ENCODE data around the gene POU6F2. TPM values are rescaled to one million over a fixed set of nuclear protein-coding genes. Genes with fewer than 3 reads are reported as not detected.

Gene POU6F2
- total and polyA plus RNA-seq, 4 donors, result 0.38 to 1.9 (median 1.5) TPM; not detected in 1

DNA sequence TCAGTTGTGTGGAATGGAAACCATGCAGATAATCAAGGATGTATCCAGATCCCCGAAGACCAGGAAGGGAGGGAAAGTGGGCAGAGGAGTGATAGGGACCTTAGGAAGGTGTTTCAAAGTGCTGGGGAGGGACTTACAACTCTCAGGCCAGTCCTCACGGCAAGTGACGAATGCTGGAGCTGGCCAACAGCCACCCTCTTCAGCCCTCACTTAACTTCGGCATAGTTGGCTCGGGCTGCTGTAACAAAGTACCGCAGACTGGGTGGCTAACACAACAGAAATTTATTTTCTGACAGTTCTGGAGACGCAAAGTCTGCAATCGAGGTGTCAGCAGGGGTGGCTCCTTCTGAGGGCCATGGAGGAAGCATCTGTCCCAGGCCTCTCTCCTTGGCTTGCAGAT lies 322.6 kb downstream of the POU6F2 start:
- DNase-seq (peak in 1 of 2 donors; percentile 82), ATAC-seq (ENCODE audit: low FRiP score) (no peak)
- H3K9me3 ChIP-seq (ENCODE audit: control insufficient read depth, low read length), result no peaks in the 10 kb centered on the region
- WGBS, 2 donors, result 11 to 13% methylated on average over 8 of the region's 8 CpGs
- peak overlapping the region in 1 of 2 donors; percentile 54 for H3K27ac ChIP-seq (ENCODE audit: low read depth in 1 of 2, low read length in 2 of 2)
- intact Hi-C loops (cut with DNase I), result no loop called here
- peaks cover 0 to 5% of the 10 kb centered on the region in 2 donors for H3K4me1 ChIP-seq (ENCODE audit: control insufficient read depth in 1 of 2, insufficient read depth in 2 of 2, low read length in 2 of 2)
- H3K4me3 ChIP-seq (ENCODE audit: low read length in 2 of 2), result no peak overlapping the region
- H3K36me3 ChIP-seq (ENCODE audit: control insufficient read depth in 1 of 2, insufficient read depth in 2 of 2, low read length in 1 of 2), result no peaks in the 10 kb centered on the region
- no peaks in the 10 kb centered on the region for H3K27me3 ChIP-seq (ENCODE audit: control insufficient read depth in 1 of 2, insufficient read depth in 2 of 2, low read length in 1 of 2)

DNA sequence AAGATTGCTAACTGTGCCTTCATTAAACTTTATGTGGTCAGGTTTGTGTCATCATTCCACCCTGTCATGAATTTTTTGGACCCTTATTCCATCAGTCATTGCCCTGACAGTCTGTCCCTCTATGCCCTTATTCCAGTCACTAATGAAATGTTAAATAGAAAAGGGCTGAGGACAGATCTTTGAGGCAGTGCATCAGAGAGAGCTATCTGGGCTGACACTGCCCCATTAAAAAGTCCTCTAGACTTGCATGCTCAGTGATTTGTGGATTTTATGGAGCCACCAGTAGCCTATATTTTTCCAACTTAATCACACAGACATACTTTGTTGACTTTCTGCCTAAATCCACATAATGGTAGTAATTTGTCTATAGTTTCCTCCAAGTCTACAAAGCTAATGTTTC lies 323.8 kb downstream of the POU6F2 start:
- Histone ChIP-seq H3K4me3 (ENCODE audit: low read length in 2 of 2) (no peak overlapping the region), H3K27me3 (ENCODE audit: control insufficient read depth in 1 of 2, insufficient read depth in 2 of 2, low read length in 1 of 2) (no peaks in the 10 kb centered on the region), H3K9me3 (ENCODE audit: control insufficient read depth, low read length) (no peaks in the 10 kb centered on the region), H3K36me3 (ENCODE audit: control insufficient read depth in 1 of 2, insufficient read depth in 2 of 2, low read length in 1 of 2) (no peaks in the 10 kb centered on the region), H3K4me1 (ENCODE audit: control insufficient read depth in 1 of 2, insufficient read depth in 2 of 2, low read length in 2 of 2) (peaks cover 0 to 5% of the 10 kb centered on the region in 2 donors), H3K27ac (ENCODE audit: low read depth in 1 of 2, low read length in 2 of 2) (no peak overlapping the region)
- ATAC-seq (ENCODE audit: low FRiP score), result no peak
- no peak for DNase-seq
- intact Hi-C loops (cut with DNase I), result no loop called here

DNA sequence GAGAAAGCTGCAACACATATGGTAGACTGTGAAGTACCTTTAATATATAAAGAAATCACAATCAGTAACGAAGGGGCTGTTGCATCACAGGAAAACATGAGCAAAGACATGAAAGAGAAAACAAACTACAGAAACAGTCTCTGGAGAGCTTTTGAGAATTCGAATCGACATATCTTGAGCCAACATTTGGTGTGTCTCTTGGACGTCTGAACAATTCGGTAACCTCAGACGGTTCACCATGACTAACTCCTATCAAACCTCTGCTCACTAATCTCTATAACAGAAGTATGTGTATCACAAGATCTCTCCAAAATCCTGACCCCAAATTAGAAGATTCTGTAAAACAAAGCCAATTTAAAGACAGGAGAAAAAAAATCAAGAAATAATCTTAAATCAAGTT lies 326.5 kb downstream of the POU6F2 start:
- DNase-seq, result no peak
- WGBS, 2 donors, result 32 to 43% methylated on average over 6 of the region's 6 CpGs
- no peaks in the 10 kb centered on the region for H3K36me3 ChIP-seq (ENCODE audit: control insufficient read depth in 1 of 2, insufficient read depth in 2 of 2, low read length in 1 of 2)

DNA sequence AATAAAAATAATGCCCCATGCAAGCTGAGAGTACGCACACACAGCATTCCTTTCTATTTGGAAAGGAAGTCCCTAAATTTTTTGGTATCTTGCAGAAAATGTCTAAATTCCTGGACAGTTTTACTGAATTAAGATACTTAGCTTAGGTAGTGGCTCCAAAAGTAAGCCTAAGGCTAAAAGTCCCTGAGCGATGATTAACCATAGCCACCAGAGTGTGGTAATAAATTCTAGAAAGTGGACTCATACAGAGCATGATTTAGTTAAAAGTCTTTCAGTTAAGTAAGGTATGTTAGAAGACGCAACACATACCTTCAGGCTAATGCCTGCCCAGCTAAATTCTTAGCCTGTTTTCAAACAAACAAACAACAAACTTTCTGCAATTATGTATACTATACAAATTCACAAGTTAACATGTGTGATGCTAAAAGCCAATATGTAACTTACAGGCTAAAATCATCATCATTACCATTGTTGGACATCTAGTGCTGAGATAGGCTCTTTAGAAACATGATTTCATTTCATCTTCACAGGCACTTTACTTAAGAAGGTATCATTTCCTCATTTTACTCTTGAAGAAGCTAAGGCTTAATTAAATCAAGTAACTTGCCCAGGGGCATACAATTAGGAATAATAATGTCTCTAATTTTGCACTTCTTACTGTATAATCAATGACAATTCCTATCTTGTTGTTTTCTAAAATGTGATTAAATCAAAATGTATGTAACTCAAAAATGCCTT lies 327.1 kb downstream of the POU6F2 start:
- WGBS, 2 donors, result 61 to 72% methylated on average over 3 of the region's 3 CpGs
- H3K4me3 ChIP-seq (ENCODE audit: low read length in 2 of 2), result no peak overlapping the region
- no peaks in the 10 kb centered on the region for H3K36me3 ChIP-seq (ENCODE audit: control insufficient read depth in 1 of 2, insufficient read depth in 2 of 2, low read length in 1 of 2)
- H3K9me3 ChIP-seq (ENCODE audit: control insufficient read depth, low read length), result no peaks in the 10 kb centered on the region
- no peaks in the 10 kb centered on the region for H3K27me3 ChIP-seq (ENCODE audit: control insufficient read depth in 1 of 2, insufficient read depth in 2 of 2, low read length in 1 of 2)
- no peak for DNase-seq
- intact Hi-C loops (cut with DNase I), result no loop called here
- no peak for ATAC-seq (ENCODE audit: low FRiP score)
- H3K4me1 ChIP-seq (ENCODE audit: control insufficient read depth in 1 of 2, insufficient read depth in 2 of 2, low read length in 2 of 2), result peaks cover 0 to 5% of the 10 kb centered on the region in 2 donors
- no peak overlapping the region for H3K27ac ChIP-seq (ENCODE audit: low read depth in 1 of 2, low read length in 2 of 2)

More for the DNA sequence above, 326.5 kb downstream of the POU6F2 start:
- Histone ChIP-seq H3K27me3 (ENCODE audit: control insufficient read depth in 1 of 2, insufficient read depth in 2 of 2, low read length in 1 of 2) (no peaks in the 10 kb centered on the region), H3K4me3 (ENCODE audit: low read length in 2 of 2) (no peak overlapping the region), H3K4me1 (ENCODE audit: control insufficient read depth in 1 of 2, insufficient read depth in 2 of 2, low read length in 2 of 2) (peaks cover 0 to 5% of the 10 kb centered on the region in 2 donors), H3K27ac (ENCODE audit: low read depth in 1 of 2, low read length in 2 of 2) (no peak overlapping the region), H3K9me3 (ENCODE audit: control insufficient read depth, low read length) (no peaks in the 10 kb centered on the region)
- ATAC-seq (ENCODE audit: low FRiP score), result no peak
- intact Hi-C loops (cut with DNase I), result no loop called here

DNA sequence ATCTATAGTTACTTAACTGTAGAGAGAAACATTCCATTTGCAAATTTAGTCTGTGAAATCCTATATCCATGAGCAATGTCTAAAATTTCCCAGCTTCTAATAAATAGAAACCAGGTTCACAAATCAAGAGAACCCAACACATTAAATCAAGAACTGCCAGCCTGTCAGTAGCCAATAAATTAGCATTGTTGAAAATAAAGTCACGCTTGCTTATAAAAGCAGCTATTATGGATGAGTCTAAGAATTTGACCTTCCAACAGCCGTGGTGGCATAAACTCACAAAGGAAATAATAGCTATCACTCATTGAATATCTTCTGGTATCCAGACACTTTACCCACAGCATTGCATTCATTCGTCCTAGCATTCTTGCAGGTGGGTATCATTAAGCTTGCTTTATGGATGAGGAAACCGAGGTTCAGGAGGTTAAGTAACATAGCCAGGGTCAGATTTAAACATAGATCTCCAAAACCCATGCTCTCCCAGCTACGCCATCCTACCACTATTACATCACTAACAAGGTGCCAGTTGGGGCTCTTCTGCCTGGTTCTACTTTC lies 328.4 kb downstream of the POU6F2 start:
- ATAC-seq (ENCODE audit: low FRiP score), result no peak
- Histone ChIP-seq H3K36me3 (ENCODE audit: control insufficient read depth in 1 of 2, insufficient read depth in 2 of 2, low read length in 1 of 2) (no peaks in the 10 kb centered on the region), H3K27ac (ENCODE audit: low read depth in 1 of 2, low read length in 2 of 2) (no peak overlapping the region), H3K4me1 (ENCODE audit: control insufficient read depth in 1 of 2, insufficient read depth in 2 of 2, low read length in 2 of 2) (peaks cover 0 to 1% of the 10 kb centered on the region in 2 donors), H3K27me3 (ENCODE audit: control insufficient read depth in 1 of 2, insufficient read depth in 2 of 2, low read length in 1 of 2) (no peaks in the 10 kb centered on the region), H3K9me3 (ENCODE audit: control insufficient read depth, low read length) (no peaks in the 10 kb centered on the region), H3K4me3 (ENCODE audit: low read length in 2 of 2) (no peak overlapping the region)
- WGBS, 2 donors, result 37 to 57% methylated on average over 5 of the region's 5 CpGs
- intact Hi-C loops (cut with DNase I), result no loop called here
- no peak for DNase-seq

DNA sequence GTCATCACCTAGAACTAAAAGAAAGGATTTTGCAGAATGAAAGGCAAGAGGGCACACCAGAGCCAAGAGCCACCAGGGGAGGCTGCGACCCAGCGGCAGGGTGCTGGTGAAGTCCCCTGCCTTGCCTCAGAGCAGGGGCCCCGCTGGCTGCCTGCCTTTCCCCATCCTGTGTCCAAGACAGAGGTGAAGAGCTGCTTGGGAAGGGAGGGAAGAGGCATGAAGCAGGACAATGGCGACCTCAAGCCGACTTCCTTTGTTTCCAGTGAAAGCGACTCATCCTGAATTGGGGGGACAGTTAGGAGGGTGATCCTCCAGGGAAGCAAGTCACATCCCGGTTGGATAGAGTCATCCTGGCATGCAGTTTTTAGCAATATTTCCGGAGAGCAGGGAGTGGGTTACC lies 333.0 kb downstream of the POU6F2 start:
- ATAC-seq (ENCODE audit: low FRiP score), result no peak
- intact Hi-C loops (cut with DNase I), result no loop called here
- no peaks in the 10 kb centered on the region for H3K27me3 ChIP-seq (ENCODE audit: control insufficient read depth in 1 of 2, insufficient read depth in 2 of 2, low read length in 1 of 2)
- no peak overlapping the region for H3K27ac ChIP-seq (ENCODE audit: low read depth in 1 of 2, low read length in 2 of 2)
- DNase-seq, result no peak
- no peaks in the 10 kb centered on the region for H3K9me3 ChIP-seq (ENCODE audit: control insufficient read depth, low read length)
- H3K4me3 ChIP-seq (ENCODE audit: low read length in 2 of 2), result no peak overlapping the region
- 66 to 73% methylated on average over 8 of the region's 8 CpGs for whole genome bisulfite sequencing, 2 donors
- H3K36me3 ChIP-seq (ENCODE audit: control insufficient read depth in 1 of 2, insufficient read depth in 2 of 2, low read length in 1 of 2), result no peaks in the 10 kb centered on the region
- H3K4me1 ChIP-seq (ENCODE audit: control insufficient read depth in 1 of 2, insufficient read depth in 2 of 2, low read length in 2 of 2), result no peaks in the 10 kb centered on the region

DNA sequence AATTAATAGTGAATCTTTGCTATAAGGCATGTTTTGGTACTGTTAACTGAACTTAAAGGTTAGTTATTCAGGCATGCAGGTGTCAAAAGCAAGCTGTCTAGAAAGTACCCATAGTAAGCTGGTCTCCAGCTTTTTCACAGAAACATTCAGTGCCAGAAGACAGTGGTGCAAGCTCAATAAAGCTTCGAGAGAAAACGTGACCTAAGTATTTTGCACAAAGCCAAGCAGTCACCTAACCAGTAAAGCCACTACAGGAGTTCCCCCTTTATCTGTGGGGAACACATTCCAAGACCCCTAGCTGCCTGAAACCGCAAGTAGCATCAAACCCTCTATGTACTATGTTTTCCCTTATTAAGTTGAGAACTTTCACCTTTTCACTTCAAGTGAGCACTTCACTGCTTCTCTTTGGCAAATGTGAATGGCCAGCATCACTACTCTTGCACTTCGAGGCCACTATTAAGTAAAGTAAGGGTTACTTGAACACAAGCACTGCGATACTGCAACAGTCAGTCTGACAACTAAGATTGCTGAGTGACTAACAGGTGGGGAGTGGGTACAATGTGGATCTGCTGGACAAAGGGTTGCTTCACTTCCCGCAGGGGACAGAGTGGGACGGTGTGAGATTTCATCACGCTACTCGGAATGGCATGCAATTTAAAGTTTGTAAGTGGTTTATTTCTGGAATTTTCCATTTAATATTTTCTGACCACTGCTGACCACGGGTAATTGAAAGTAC lies 334.7 kb downstream of the POU6F2 start:
- DNase-seq (no peak), ATAC-seq (ENCODE audit: low FRiP score) (no peak)
- H3K36me3 ChIP-seq (ENCODE audit: control insufficient read depth in 1 of 2, insufficient read depth in 2 of 2, low read length in 1 of 2), result no peaks in the 10 kb centered on the region
- 76 to 83% methylated on average over 10 of the region's 10 CpGs for WGBS, 2 donors
- H3K27me3 ChIP-seq (ENCODE audit: control insufficient read depth in 1 of 2, insufficient read depth in 2 of 2, low read length in 1 of 2), result no peaks in the 10 kb centered on the region
- intact Hi-C loops (cut with DNase I), result no loop called here
- no peaks in the 10 kb centered on the region for H3K9me3 ChIP-seq (ENCODE audit: control insufficient read depth, low read length)
- no peak overlapping the region for H3K27ac ChIP-seq (ENCODE audit: low read depth in 1 of 2, low read length in 2 of 2)
- H3K4me1 ChIP-seq (ENCODE audit: control insufficient read depth in 1 of 2, insufficient read depth in 2 of 2, low read length in 2 of 2), result peaks cover 0 to 4% of the 10 kb centered on the region in 2 donors
- H3K4me3 ChIP-seq (ENCODE audit: low read length in 2 of 2), result no peak overlapping the region

DNA sequence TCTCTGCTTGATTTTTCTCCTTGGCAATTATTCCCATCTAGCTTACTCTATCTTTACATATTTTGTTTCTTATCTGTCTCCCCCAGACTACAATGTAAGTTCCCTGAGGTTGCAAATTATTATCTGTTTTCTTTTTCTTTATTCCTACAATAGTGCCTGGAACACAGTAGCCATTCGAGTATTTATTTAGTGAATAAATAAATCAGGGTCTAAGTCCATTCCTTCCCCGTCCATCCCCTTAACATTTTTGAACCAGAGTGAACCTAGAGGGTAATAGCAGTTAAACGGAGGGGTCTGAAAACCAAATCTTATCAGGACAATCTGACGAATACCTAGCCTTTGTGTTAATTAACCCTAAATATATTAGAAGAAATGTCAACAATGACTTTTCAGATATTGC lies 335.7 kb downstream of the POU6F2 start:
- intact Hi-C loops (cut with DNase I), result no loop called here
- Histone ChIP-seq H3K27ac (ENCODE audit: low read depth in 1 of 2, low read length in 2 of 2) (no peak overlapping the region), H3K4me3 (ENCODE audit: low read length in 2 of 2) (no peak overlapping the region), H3K36me3 (ENCODE audit: control insufficient read depth in 1 of 2, insufficient read depth in 2 of 2, low read length in 1 of 2) (no peaks in the 10 kb centered on the region), H3K9me3 (ENCODE audit: control insufficient read depth, low read length) (no peaks in the 10 kb centered on the region), H3K27me3 (ENCODE audit: control insufficient read depth in 1 of 2, insufficient read depth in 2 of 2, low read length in 1 of 2) (no peaks in the 10 kb centered on the region), H3K4me1 (ENCODE audit: control insufficient read depth in 1 of 2, insufficient read depth in 2 of 2, low read length in 2 of 2) (peaks cover 0 to 4% of the 10 kb centered on the region in 2 donors)
- ATAC-seq (ENCODE audit: low FRiP score) (no peak), DNase-seq (no peak)
- WGBS, 2 donors, result 75 to 80% methylated on average over 4 of the region's 4 CpGs

All from aorta (tissue), 5 donors.